LNCAP (cell line): ENCODE measurements around the gene ASCL2.

Source experiments
- CTCF ChIP-seq: fragments of 450-650 bp; IDR thresholded peaks from 2 replicates; pipeline ENCODE4 v1.5.1; 2017; ENCODE audit warnings: mild to moderate bottlenecking

The ASCL2 gene

GRCh38 chr11:2240834-2241233 lies 29.6 kb downstream of the ASCL2 start:
- no peak for TF ChIP-seq CTCF

- no peak for TF ChIP-seq CTCF
These were observed 32.7 kb downstream of the ASCL2 start for GRCh38 chr11:2237457-2238238.

GRCh38 chr11:2235588-2236326 lies 34.6 kb downstream of the ASCL2 start:
- no peak for TF ChIP-seq CTCF

- TF ChIP-seq CTCF: no peak
These were observed 35.4 kb downstream of the ASCL2 start for GRCh38 chr11:2234963-2235362.

- no peak for TF ChIP-seq CTCF
These were observed 36.5 kb downstream of the ASCL2 start for GRCh38 chr11:2233693-2234455.

- TF ChIP-seq CTCF: no peak
These were observed 40.6 kb downstream of the ASCL2 start for GRCh38 chr11:2229713-2230297.

GRCh38 chr11:2224254-2224653 lies 46.1 kb downstream of the ASCL2 start:
- no peak for TF ChIP-seq CTCF
